ENCODE results near the gene TIMM17A. TPM values are rescaled to one million over a fixed set of nuclear protein-coding genes. Genes with fewer than 3 reads are reported as not detected.
A peak's percentile ranks its signal among the peaks of the same experiment; 100 is the strongest.

The TIMM17A gene
- 50.3 to 56.1 TPM (median 51.2 TPM) in 3 replicates for total RNA-seq (2021)
- Bru-seq, nascent RNA = percentile 91 among the genes with signal in this experiment
- long read RNA-seq, experiment 1, transcript TIMM17A-201 (6 exons, 1,659 nt) = major isoform, 238 of 276 reads
- long read RNA-seq, experiment 1, transcript TIMM17A-203 (3 exons, 2,523 nt) = minor isoform, 5 of 276 reads
- long read RNA-seq, experiment 1, partial matches to known transcripts = 9 of 276 reads
- long read RNA-seq, experiment 1, other reads (novel, unspliced or antisense) = 24 of 276 reads
- long read RNA-seq, experiment 2, transcript TIMM17A-201 (6 exons, 1,659 nt) = major isoform, 41 of 90 reads
- long read RNA-seq, experiment 2, partial matches to known transcripts = 17 of 90 reads
- long read RNA-seq, experiment 2, other reads (novel, unspliced or antisense) = 28 of 90 reads
- long read RNA-seq, experiment 3, transcript TIMM17A-201 (6 exons, 1,659 nt) = major isoform, 509 of 757 reads
- long read RNA-seq, experiment 3, partial matches to known transcripts = 211 of 757 reads
- long read RNA-seq, experiment 3, other reads (novel, unspliced or antisense) = 35 of 757 reads

DNA sequence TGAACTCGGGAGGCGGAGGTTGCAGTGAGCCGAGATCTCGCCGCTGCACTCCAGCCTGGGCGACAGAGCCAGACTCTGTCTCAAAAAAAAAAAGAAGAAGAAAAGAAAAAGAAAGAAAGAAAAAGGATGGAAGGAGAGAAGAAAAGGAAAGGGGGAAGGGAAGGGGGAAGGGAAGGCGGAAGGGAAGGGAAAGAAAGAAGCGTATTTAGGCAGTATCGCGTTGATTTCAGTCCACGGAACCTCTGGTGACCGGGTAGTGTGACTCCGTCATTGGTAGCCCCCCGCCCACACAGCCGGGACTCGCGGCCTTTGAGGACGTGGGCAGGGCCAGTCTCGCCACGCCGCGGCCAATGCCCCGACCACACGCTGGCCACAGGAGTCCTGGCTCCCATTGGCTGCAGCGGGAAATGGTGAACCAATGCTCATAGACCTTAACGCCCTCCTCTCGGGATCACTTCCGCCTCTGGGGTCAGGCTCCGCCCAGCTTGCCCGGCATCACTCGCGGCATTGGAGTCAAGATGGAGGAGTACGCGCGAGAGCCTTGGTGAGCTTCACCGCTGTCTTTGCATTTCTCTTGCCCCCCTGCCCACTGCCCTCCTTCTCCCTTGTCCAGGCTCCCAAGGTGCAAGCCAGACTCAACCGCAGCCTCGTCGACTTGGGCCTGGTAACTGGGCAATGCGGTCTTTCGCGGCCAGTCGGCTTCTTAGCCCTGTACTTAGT, at the start of gene TIMM17A:
Gene TIMM17A, plus strand, starts transcription at position 495 of the 720 bp plus-strand sequence. Its CDS starts 24 bp downstream, at position 519.
- DNase-seq (ENCODE audit: low spot score) (peak; percentile 94), ATAC-seq (peak; percentile 99)
- Mint-ChIP-seq H3K9me3 (no peaks in the 10 kb centered on the region), H3K27ac (peak within 1 kb of the TSS; percentile 98), H3K4me1 (peaks cover 10% of the 10 kb centered on the region), H3K27me3 (ENCODE audit: low read depth) (no peaks in the 10 kb centered on the region), H3K36me3 (peaks cover 25% of the 10 kb centered on the region), H3K4me3 (peak within 1 kb of the TSS; percentile 97)
- ChIA-PET CTCF (interaction anchor here (1.0 to 4.5 kb wide), 6 partner anchors 9 to 79 kb away, joined by 3 to 38 read pairs (median 8); partner anchors contain the start of genes ELF3 and LMOD1), POLR2A (interaction anchor here (0.9 to 2.5 kb wide), 7 partner anchors 9 to 62 kb away, joined by 3 to 14 read pairs (median 5); partner anchors contain the start of genes ELF3 and LMOD1)
- TF ChIP-seq, protein P1, sequence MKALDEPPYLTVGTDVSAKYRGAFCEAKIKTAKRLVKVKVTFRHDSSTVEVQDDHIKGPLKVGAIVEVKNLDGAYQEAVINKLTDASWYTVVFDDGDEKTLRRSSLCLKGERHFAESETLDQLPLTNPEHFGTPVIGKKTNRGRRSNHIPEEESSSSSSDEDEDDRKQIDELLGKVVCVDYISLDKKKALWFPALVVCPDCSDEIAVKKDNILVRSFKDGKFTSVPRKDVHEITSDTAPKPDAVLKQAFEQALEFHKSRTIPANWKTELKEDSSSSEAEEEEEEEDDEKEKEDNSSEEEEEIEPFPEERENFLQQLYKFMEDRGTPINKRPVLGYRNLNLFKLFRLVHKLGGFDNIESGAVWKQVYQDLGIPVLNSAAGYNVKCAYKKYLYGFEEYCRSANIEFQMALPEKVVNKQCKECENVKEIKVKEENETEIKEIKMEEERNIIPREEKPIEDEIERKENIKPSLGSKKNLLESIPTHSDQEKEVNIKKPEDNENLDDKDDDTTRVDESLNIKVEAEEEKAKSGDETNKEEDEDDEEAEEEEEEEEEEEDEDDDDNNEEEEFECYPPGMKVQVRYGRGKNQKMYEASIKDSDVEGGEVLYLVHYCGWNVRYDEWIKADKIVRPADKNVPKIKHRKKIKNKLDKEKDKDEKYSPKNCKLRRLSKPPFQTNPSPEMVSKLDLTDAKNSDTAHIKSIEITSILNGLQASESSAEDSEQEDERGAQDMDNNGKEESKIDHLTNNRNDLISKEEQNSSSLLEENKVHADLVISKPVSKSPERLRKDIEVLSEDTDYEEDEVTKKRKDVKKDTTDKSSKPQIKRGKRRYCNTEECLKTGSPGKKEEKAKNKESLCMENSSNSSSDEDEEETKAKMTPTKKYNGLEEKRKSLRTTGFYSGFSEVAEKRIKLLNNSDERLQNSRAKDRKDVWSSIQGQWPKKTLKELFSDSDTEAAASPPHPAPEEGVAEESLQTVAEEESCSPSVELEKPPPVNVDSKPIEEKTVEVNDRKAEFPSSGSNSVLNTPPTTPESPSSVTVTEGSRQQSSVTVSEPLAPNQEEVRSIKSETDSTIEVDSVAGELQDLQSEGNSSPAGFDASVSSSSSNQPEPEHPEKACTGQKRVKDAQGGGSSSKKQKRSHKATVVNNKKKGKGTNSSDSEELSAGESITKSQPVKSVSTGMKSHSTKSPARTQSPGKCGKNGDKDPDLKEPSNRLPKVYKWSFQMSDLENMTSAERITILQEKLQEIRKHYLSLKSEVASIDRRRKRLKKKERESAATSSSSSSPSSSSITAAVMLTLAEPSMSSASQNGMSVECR (CRISPR knock-in tag; IDR thresholded peaks at IDR 0.05; ENCODE audit: borderline replicate concordance) = peak; percentile 96; the same call in 1 of the 2 replicates
- TF ChIP-seq, protein P2, sequence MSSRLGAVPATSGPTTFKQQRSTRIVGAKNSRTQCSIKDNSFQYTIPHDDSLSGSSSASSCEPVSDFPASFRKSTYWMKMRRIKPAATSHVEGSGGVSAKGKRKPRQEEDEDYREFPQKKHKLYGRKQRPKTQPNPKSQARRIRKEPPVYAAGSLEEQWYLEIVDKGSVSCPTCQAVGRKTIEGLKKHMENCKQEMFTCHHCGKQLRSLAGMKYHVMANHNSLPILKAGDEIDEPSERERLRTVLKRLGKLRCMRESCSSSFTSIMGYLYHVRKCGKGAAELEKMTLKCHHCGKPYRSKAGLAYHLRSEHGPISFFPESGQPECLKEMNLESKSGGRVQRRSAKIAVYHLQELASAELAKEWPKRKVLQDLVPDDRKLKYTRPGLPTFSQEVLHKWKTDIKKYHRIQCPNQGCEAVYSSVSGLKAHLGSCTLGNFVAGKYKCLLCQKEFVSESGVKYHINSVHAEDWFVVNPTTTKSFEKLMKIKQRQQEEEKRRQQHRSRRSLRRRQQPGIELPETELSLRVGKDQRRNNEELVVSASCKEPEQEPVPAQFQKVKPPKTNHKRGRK (CRISPR knock-in tag; IDR thresholded peaks at IDR 0.05; ENCODE audit: borderline replicate concordance) = peak; percentile 75; the same call in 1 of the 2 replicates
- TF ChIP-seq ZNF232 (CRISPR knock-in tag; IDR thresholded peaks at IDR 0.05) (peak; percentile 46; the same call in 1 of the 2 replicates), PRRX2 (CRISPR knock-in tag; IDR thresholded peaks at IDR 0.05) (no peak), ZBTB21 (CRISPR knock-in tag; IDR thresholded peaks at IDR 0.05; ENCODE audit: borderline replicate concordance) (no peak), FOXK1 (CRISPR knock-in tag; IDR thresholded peaks at IDR 0.05) (peak; percentile 85), HMGA2 (CRISPR knock-in tag; IDR thresholded peaks at IDR 0.05) (no peak), CREM (CRISPR knock-in tag; IDR thresholded peaks at IDR 0.05) (0 out of 2 replicates have a peak, but pooled peaks have one; percentile 38), SMAD3 (CRISPR knock-in tag; IDR thresholded peaks at IDR 0.05; ENCODE audit: borderline replicate concordance) (peak; percentile 82), KAT7 (CRISPR knock-in tag; IDR thresholded peaks at IDR 0.05; ENCODE audit: borderline replicate concordance) (peak; percentile 57; the same call in 1 of the 2 replicates), FOXP1 (CRISPR knock-in tag; IDR thresholded peaks at IDR 0.05; ENCODE audit: borderline replicate concordance) (peak; percentile 68; the same call in 1 of the 2 replicates), CBFB (CRISPR knock-in tag; IDR thresholded peaks at IDR 0.05; ENCODE audit: low read depth) (no peak), SP1 (CRISPR knock-in tag; conservative IDR thresholded peaks at IDR 0.05) (peak; percentile 96), MYBL2 (CRISPR knock-in tag; IDR thresholded peaks at IDR 0.05) (peak; percentile 35; the same call in 1 of the 2 replicates), ELF4 (CRISPR knock-in tag; IDR thresholded peaks at IDR 0.05; ENCODE audit: low read depth) (no peak), ZNF671 (CRISPR knock-in tag; IDR thresholded peaks at IDR 0.05) (no peak)
- TF ChIP-seq, protein P3, sequence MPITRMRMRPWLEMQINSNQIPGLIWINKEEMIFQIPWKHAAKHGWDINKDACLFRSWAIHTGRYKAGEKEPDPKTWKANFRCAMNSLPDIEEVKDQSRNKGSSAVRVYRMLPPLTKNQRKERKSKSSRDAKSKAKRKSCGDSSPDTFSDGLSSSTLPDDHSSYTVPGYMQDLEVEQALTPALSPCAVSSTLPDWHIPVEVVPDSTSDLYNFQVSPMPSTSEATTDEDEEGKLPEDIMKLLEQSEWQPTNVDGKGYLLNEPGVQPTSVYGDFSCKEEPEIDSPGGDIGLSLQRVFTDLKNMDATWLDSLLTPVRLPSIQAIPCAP (CRISPR knock-in tag; IDR thresholded peaks at IDR 0.05) = 0 out of 2 replicates have a peak, but pooled peaks have one; percentile 83
- TF ChIP-seq, protein P4, sequence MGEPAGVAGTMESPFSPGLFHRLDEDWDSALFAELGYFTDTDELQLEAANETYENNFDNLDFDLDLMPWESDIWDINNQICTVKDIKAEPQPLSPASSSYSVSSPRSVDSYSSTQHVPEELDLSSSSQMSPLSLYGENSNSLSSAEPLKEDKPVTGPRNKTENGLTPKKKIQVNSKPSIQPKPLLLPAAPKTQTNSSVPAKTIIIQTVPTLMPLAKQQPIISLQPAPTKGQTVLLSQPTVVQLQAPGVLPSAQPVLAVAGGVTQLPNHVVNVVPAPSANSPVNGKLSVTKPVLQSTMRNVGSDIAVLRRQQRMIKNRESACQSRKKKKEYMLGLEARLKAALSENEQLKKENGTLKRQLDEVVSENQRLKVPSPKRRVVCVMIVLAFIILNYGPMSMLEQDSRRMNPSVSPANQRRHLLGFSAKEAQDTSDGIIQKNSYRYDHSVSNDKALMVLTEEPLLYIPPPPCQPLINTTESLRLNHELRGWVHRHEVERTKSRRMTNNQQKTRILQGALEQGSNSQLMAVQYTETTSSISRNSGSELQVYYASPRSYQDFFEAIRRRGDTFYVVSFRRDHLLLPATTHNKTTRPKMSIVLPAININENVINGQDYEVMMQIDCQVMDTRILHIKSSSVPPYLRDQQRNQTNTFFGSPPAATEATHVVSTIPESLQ (CRISPR knock-in tag; IDR thresholded peaks at IDR 0.05) = no peak
- TF ChIP-seq, protein P5, sequence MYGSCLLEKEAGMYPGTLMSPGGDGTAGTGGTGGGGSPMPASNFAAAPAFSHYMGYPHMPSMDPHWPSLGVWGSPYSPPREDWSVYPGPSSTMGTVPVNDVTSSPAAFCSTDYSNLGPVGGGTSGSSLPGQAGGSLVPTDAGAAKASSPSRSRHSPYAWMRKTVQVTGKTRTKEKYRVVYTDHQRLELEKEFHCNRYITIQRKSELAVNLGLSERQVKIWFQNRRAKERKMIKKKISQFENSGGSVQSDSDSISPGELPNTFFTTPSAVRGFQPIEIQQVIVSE (CRISPR knock-in tag; IDR thresholded peaks at IDR 0.05; ENCODE audit: borderline replicate concordance) = no peak
- TF ChIP-seq, protein P6, sequence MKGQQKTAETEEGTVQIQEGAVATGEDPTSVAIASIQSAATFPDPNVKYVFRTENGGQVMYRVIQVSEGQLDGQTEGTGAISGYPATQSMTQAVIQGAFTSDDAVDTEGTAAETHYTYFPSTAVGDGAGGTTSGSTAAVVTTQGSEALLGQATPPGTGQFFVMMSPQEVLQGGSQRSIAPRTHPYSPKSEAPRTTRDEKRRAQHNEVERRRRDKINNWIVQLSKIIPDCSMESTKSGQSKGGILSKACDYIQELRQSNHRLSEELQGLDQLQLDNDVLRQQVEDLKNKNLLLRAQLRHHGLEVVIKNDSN (CRISPR knock-in tag; IDR thresholded peaks at IDR 0.05) = peak; percentile 40; the same call in 1 of the 2 replicates
- TF ChIP-seq, protein P7, sequence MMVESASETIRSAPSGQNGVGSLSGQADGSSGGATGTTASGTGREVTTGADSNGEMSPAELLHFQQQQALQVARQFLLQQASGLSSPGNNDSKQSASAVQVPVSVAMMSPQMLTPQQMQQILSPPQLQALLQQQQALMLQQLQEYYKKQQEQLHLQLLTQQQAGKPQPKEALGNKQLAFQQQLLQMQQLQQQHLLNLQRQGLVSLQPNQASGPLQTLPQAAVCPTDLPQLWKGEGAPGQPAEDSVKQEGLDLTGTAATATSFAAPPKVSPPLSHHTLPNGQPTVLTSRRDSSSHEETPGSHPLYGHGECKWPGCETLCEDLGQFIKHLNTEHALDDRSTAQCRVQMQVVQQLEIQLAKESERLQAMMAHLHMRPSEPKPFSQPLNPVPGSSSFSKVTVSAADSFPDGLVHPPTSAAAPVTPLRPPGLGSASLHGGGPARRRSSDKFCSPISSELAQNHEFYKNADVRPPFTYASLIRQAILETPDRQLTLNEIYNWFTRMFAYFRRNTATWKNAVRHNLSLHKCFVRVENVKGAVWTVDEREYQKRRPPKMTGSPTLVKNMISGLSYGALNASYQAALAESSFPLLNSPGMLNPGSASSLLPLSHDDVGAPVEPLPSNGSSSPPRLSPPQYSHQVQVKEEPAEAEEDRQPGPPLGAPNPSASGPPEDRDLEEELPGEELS (CRISPR knock-in tag; IDR thresholded peaks at IDR 0.05) = peak; percentile 90
